ENCODE data around the gene AKAP8.

DNA sequence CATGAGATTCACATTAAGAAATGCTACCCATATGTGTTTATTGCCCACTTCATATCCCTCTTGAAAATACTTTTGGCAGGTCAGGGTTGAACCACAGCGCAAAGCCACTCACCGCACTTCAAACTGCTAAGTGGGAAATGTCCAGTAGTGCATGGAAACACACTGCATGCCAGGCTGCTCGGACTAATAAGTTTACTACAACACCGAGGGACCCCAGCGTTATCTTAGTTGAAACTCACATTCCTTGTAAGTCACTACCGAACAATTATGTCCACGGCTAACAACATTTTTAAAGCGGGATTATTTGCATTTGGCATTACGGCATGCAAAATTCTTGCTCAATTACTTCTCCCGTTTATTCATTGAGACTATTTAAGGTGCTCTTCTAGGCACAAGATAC lies 51.3 kb downstream of the AKAP8 start:
- TF ChIP-seq POLR2A (IDR thresholded peaks at IDR 0.05) (no peak), CTCF (IDR thresholded peaks at IDR 0.05) (no peak)

All from esophagus squamous epithelium (tissue), 4 donors.